GM19463 (cell line): Measurements from ENCODE around the gene HPS3.
A peak's percentile ranks its signal among the peaks of the same experiment; 100 is the strongest.

Source experiments
- ATAC-seq: cut with Tn5 transposase; IDR thresholded peaks from one replicate; pipeline ENCODE4 v1.9.1; 2021; ENCODE audit warnings: mild to moderate bottlenecking, moderate library complexity; ENCODE audit not compliant: unreplicated experiment

The HPS3 gene

DNA sequence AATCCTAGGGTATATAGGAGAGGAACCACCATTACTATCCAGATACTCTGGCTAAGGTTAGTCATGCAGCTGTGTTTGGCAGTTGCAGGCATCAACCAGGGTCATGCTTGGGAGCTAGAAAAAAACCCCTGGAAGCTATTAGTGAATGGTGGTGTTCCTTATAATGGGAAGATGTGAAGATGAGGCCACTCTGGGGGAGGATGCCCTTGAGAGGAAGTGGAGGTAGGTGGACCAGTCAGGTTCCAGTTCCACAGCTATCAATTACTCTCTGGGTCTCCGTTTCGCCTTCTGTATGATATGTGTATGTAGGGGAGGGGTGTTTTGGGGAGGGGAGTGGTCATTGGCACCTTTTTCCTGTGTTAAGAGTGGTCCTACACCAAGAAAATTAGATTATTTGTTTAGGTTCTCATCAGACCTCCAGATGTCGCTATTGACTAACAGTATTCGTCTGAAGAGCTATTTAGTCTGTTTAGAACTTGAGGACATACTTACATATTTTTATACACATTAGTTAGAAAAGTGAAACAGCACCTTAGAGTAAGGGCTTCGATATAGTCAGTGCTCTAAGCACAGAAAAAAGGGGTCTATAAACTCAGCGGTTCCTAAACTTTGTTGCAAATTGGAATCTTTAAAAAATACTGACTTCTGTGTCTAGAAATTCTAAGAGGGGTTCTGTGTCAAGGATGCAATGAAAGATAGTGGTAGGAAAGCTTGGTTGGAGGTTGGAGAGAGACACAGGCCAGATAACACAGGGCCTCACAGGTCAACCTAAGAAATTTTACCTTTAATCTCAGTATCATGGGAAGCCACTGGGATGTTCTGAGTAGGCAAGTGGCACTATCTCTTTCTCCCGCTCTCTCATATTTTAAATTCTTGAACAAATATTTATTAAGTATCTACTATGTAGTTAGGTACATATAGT, 9.1 kb upstream of the HPS3 start:
- ATAC-seq = no peak

DNA sequence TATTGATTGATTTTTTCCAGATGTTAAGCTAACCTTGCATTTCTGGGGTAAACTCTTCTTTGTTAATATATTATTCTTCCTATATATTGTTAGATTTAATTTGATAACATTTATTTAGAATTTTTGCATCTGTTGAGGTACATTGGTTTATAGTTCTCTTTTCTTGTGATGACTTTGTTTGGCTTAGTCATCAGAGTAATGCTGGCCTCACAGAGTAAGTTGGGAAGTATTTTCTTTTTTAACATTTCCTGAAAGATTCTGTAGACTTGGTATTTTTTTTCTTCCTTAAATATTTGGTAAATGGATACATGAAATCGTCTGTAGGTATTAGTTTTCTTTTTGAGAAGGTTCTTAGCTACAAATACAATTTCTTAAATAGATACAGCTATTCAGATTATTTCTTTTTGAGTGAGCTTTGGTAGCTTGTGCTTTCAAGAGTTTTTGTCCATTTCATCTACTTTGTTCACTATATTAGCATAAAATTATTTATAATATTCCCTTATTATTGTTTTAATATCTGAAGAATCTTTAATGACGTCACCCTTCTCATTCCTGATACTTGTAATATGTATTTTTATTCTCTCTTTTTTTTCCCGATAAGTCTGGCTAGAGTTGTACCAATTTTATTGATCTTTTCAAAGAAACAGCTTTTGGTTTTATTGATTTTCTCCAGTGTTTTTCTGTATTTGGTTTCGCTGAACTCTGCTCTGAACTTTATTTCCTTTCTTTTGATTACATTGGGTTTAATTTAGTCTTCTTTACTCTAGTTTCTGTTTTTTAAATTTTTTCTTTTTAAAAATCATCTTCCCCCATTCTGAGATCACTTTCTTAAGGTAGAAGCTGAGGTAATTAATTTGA, 6.5 kb upstream of the HPS3 start:
- ATAC-seq = no peak

DNA sequence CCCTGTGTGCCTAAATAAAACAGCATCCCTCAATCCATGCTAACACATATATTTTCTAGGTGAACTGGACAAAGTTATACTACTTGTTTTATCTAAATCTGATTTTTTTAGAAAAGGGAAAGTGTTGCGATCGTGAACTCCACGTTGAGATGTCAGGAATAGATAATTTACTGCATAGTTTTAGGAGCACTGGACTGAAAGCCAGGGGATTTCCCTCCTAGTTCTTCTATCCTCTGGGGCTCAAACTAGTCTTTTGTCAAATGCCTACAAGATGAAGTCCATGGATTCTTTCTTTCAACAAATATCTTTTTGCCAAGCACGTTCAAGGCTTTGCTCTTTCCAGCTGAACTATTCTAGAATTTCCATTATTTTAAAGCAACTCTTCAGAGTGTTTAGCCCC, 617 bp upstream of the HPS3 start:
- no peak for ATAC-seq

DNA sequence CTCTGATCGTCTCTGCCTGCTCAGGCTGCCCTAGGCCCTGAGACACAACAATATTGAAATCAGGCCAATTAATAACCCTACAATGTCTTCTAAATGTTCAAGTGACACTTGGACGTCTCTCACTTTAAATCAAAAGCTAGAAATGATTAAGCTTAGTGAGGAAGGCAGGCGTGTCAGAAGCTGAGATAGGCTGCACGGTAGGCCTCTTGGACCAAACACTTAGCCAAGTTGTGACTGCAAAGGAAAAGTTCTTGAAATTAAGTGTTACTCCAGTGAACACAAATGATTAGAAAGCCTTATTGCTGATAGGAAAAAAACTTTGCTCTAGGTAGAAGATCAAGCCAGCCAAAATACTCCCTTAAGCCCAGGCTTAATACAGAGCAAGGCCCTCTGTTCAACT, 2.2 kb downstream of the HPS3 start:
- no peak for ATAC-seq

DNA sequence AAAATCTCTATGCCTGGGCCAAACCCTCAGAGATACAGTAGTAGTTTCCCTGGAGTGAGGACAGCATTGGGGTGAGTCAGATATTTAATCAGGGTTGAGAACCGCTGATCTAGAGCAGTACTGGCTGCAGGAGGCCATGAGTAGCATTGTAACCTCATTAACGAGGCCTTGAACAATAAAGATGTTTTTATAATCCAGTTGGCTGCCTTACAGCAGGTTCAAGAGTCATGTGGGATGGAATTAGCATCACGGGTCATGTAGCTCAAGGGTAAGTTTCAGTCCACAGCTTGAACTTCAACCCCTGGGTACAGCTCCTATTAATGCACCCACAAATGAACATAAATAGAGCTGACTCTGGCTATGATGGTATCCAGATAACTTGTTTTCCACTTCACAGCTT, 5.1 kb downstream of the HPS3 start:
- ATAC-seq = no peak

DNA sequence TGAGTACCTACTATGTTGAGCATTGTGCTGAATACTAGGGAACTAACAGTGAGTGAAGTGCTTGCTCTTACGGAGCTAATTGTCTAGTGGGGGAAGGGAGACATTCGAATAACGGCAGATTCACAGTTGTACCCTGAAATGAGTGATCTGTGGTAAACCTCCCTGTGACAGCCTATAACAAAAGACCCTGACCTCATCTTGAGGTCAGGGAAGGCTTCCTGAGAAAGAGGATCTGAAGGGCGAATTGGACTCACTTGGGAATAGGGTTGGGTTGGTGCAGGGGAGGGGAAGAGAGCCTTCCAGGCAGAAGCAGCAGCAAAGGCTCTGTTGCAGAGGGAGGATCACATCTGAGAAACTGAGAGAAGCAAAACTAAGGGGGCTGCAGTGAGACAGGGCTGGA, 13.2 kb downstream of the HPS3 start:
- no peak for ATAC-seq

DNA sequence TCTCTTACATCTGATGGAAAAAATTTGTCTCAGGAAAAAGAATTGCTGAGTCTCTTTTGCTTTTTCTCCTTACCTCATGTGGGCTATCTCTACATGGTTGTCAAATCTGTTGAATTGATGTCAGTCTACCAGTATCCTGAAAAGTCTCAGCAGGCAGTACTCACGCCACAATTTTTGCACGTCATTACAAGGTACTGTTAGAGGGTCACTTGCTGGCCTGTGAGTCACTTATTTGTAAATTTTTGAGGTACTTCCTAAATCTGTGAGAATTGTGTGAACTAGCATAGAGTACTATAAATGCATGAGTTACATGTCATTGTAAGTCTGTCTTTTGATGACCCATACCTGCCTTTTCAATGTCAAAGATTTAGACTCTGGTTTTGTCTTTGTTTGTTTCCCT, 15.9 kb downstream of the HPS3 start:
- ATAC-seq = no peak

DNA sequence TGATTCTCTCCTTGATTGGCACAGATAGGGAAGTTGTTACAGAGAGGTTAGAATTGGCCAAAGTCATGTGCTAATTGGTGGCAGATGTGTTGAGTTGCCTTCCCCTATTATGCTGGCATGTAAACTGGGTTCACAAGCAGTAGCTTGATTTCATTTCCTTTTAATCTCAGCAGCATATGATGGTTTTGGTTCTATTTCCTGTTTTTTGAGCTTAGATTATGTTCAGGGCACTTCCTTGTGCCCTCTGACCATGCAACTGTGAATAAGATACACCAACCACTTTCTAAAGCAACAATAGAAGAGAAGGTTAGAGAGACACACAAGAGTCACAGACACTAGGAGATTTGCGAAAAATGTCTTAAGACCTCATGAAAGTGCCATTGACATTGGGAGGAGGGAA, 16.5 kb downstream of the HPS3 start:
- peak; percentile 82 for ATAC-seq

DNA sequence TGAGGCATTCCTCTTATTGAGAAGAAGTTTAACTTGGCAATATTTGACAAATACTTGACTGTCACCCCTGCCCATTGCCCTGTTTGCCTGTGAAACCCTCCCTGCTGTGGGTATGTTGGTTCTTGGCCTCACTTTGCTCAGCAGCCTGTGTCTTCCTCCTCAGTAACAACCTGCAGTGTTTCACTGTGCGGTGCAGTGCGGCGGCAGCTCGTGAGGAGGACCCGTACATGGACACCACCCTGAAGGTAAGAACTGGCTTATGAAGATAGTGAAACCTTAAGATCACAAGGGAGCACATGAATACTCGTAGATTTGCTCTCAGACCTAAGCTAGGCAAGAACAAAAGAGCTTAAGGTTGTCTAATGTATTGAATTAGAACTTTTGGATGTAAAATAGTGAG, 21.0 kb downstream of the HPS3 start:
- ATAC-seq = no peak

DNA sequence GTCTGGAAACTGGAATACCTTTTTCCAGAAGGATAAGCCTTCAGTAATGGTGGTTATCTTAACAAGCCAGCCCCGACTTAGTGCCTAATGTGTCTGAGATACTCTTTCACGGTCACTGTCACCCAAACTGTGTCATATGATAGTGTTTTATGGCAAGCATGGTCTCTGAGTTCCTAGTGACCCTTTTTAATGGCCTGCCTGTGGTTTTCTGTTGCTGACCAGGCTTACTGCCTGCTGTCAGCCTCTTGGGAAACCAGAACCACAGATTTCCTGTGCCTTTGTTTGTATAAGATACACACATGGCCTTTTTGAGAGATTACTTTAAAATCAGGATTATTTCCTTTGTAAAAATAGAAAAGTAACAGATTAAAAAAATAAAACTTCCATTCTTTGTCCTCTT, 22.4 kb downstream of the HPS3 start:
- no peak for ATAC-seq

DNA sequence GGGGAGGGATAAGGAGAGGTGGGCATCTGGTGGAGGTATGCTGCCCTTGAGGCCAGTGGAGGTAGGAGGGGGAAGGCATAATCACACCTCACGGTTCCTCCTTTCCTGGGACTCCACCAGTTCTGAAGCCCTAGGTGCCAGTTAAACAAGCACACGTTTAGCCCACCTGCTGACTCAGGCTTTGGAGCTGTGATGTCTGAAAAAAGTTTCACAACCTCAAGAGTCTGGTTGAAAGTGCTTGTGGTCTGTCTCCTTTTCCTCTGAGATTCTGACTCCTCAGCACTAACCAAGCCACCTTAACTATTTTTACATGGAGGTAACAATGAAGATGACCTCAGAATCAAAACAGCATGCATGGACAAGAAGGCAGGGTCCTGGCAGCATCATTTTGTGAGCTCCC, 23.0 kb downstream of the HPS3 start:
- peak; percentile 92 for ATAC-seq

DNA sequence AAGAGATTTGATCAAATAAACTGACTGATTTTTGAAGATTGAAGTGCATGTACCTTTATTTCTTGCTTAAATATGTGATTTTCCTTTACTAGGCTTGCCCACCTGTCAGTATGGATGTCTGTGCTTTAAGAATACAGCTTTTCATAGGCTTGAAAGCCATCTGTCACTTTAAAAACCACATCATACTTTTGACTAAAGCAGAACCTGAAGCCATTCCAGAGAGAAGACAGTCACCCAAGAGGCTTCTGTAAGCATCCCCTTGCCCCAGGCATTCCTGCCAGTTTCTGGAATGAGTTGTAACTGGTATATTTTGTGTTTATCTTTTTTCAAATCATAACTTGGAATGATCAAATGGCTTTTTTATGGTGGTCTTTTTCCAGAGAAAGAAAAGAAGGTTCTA, 24.0 kb downstream of the HPS3 start:
- ATAC-seq = no peak

DNA sequence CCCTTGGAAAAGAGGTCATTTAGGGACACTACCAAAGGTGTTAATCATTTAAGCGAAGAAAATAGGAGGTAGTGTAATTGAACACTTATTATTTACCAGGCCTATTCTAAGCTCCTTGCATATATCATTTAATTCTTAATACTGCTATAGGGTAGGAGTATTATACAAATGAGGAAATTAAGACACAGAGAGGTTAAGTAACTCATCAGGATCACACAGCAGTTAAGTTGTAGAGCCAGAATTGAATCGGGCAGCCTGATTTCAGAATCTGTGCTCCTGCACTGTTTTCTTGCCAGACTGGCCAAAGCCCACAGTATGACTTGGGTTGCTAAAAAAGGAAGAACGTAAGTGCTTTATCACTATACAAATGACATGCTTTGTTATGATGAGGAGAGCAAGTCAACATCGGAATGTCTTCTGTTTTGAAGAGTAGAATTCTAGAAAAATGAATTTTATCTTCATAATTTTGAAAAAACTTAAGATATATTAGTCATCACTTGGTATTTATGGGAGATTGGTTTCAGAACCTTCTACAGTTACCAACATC, 31.4 kb downstream of the HPS3 start:
- no peak for ATAC-seq

DNA sequence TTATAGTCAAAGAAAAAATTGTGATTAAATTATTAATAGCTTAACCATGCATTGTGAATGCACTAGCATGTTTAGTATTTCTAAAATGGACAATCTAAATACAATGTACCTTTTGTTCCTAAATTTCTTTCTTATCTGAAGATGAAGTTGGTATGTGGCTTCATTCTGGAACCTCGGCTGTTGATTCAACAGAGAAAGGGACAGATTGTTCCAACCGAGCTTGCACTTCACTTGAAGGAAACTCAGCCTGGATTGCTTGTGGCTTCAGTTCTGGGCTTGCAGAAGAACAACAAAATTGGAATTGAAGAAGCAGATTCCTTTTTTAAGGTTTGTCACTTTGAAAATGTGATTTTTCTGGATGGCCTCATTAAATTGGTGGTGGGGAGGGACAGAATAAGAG, 32.6 kb downstream of the HPS3 start:
- no peak for ATAC-seq

DNA sequence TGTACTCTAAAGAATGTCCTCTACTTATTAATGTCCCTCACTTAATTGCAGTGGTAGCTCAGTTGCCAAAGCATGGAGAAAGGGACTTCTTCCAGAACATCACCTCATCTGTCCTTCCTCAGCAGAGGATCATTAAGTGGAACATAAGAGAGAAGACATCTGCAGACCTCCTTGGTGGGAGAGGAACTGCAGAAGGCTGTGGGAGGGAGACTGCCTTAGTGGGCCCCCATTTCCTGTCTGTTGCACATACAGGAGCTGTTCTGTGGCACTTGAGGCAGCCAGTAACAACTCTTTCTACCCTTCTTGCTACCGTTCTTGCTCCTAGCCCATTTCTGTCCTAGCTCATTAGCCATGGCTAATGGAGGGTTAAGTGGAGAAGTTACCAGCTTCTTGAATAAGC, 33.6 kb downstream of the HPS3 start:
- no peak for ATAC-seq

DNA sequence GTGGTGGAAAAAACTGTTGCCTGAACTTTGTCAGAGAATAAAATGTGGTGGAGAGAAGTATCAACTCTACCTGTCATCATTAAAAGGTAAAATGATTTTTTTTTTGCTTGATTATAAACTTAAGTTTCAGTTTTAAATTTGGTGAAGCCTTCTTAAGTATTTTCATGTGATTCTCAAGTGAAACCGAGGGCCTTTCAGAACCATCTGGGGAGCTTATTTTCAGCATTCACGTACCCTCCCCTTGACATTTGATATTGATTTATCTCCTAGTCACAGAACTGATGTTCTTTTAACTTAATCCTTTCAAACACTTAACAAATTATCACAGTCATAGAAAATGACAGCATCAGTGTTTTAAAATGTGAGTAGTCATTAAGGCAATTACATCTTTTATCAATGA, 38.5 kb downstream of the HPS3 start:
- ATAC-seq = no peak

DNA sequence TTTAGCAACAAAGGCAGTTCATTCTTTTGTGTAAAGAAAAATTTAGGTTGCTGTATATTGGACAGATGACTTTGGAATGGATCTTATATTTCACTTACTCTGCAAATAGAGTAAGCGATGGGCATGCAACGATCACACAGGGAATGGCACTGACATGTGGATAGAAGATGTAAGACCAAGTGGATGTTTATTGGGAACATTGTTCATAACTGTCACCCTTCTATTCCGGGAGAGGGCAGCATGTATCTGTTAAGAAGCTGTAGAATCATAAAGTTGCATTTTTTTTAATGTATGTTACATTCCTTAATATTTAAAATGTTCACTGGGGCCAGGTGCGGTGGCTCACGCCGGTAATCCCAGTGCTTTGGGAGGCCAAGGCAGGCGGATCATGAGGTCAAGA, 41.2 kb downstream of the HPS3 start:
- ATAC-seq = no peak

DNA sequence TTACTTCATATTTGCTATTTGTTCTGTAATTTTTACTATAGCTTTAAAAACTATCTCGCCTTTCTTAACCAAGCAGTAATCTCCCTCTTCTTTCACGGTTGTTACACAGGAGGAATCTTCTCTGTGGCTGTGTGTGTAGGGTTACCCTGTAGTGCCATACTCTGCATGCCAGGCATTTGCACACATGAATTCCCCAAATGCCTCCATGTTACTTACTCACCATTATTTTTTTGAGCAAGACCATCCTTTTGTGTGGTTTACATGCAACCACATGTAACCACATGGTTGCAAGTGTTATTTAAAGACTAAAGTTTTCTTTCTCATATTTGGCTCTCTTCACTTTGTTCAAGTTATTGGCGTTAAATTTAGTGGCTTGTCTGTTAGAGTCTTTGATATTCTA, 45.5 kb downstream of the HPS3 start:
- ATAC-seq = peak; percentile 97

DNA sequence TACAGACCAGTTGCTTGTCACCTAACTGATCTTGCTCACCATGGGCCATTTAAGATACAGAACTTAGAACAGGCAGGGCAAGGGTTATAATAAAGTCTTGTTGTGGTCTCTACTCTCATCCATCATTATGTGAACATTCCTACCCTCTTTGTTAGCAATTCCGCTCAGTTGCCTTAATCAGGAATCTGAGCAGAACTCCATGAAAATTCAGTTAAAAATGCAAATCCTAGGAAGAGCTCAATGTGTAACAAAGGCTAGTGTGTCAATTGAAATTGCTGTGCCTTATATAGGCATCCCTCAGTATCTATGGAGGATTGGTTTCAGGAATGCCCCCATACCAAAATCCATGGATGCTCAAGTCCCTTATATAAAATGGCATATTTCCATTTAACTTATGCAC, 47.7 kb downstream of the HPS3 start:
- no peak for ATAC-seq

DNA sequence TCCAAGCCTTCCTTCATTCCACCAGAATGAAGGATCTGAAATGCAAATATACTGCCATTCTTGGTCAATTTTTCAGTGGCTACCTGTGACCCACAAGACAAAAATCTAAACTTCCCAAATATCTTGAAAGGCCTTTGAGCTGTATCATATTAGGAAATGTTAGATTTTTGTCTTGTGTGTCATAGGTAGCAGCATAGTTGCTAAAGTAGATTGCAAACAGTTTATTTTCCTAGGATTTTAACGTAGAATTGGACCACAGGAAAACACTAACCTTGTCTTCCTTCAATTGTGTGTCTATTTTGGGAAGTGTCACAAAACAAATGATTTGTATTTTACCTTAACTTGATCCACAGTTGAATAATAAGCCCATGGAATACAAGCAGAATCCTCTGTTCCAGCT, 49.8 kb downstream of the HPS3 start:
- ATAC-seq = no peak

DNA sequence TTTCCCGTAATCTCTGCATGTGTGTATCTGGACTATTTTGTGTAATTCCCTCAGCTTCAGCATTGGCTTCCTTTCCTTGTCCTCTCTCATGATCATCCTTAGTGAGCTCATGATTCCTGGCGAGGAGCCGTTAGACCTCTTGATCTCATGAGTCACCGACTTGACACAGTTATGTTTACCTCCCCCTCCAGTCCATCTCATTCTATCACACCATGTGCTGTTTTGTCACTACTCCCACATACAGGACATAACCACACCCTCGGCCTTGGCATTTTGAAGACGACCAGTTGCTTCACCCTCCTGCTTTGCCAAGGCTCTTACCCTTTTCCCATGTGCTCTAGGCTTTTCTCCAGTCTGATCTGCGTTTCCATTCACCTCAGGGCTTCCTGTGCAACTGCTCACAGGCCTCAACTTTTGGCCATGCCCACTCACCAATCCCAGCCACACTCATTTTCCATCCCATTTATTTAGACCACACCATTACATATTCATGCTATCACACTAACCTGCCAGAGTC, 50.7 kb downstream of the HPS3 start:
- no peak for ATAC-seq

DNA sequence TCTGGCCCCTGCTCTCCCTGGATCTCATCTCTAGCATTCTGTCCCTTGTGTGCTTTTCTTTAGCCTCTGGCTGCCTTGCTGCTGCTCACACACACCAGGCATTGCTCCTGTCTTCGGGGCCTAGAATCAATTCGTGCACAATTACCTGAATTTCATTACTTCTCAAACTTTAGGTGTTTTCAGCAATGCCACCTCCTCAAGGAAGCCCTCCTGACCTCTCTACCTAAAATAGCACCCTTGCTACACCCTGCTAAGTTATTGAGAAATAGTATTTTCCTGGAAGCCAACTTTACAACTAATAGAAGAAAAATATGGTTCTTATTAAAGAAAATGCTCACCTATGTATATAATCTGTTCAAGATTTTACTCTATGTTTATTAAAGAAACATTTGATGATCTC, 51.7 kb downstream of the HPS3 start:
- ATAC-seq = no peak
